IPS-20b (cell line): ENCODE data around the gene CDH5.

Experiments used
- H3K27ac ChIP-seq: one replicate; pipeline ENCODE4 v1.5.1; 2013; ENCODE audit warnings: low read length
- H3K27me3 ChIP-seq: 2 replicates; pipeline ENCODE4 v1.6.1; 2013; ENCODE audit warnings: mild to moderate bottlenecking, low read length, inconsistent platforms; ENCODE audit not compliant: insufficient read depth
- H3K36me3 ChIP-seq: 2 replicates; pipeline ENCODE4 v1.6.1; 2013; ENCODE audit warnings: low read depth, mild to moderate bottlenecking, inconsistent platforms, low read length, moderate library complexity; ENCODE audit not compliant: insufficient read depth
- H3K4me1 ChIP-seq: 2 replicates; pipeline ENCODE4 v1.6.1; 2013; ENCODE audit warnings: mild to moderate bottlenecking, control low read depth, inconsistent platforms, low read length, moderate library complexity; ENCODE audit not compliant: insufficient read depth
- H3K4me3 ChIP-seq: 2 replicates; pipeline ENCODE4 v1.5.1; 2013; ENCODE audit warnings: mild to moderate bottlenecking, low read length, inconsistent platforms
- H3K9ac ChIP-seq: 2 replicates; pipeline ENCODE4 v1.6.1; 2013; ENCODE audit warnings: low read depth, mild to moderate bottlenecking, inconsistent platforms, low read length, moderate library complexity
- H3K9me3 ChIP-seq: 2 replicates; pipeline ENCODE4 v1.6.1; 2013; ENCODE audit warnings: mild to moderate bottlenecking, low read depth, low read length, inconsistent platforms; ENCODE audit not compliant: insufficient read depth

CDH5 gene

GRCh38 chr16:66427036-66427860, 60.8 kb downstream of the CDH5 start, which contains the start of gene BEAN1:
Gene BEAN1 (plus strand): TSS chr16:66427295. CDS start chr16:66437677, 10,382 bp downstream.
- H3K9ac ChIP-seq = no peak within 1 kb of the TSS

DNA sequence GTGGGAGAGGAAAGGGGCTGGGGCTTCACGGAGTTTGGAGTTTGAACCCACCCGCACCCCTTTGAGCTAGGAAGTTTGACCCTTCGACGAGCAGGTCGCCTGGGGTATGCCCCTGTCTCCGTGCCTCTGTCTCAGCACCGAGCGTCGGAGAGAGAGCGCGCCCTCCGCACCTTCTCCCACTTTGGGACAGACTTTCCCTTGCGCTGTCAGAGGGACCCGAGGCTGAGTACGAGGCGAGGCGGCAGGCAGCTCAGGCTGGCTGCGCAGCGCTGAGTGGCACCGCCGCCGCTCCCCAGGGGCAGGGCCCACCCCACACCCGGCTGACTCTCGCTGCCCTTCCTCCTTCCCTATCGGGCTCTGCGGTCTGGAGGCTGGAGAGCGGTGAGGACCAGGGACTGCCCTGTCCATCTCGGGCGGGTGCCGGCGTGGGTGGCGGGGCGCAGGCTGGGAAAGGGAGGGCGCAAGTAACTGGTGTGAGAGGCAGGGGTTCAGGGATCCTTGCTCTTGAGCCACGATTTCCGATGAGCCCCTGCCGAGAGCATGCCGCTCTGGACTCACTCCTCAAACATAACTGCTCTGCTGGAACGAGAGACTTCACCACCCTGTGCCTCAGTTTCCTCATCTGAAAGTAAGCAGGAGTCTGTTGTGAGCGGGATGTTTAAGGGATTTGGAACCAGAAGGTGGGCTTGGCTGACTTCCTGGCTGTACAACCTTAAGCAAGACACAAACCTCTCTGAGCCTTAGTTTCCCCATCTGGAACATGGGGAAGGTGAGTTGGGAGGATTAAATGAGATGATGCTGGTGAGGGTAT, 61.6 kb downstream of the CDH5 start:
- H3K4me3 ChIP-seq = peak overlapping the region; percentile 62

More at GRCh38 chr16:66427036-66427860, 60.8 kb downstream of the CDH5 start, which contains the start of gene BEAN1:
- peaks cover 91% of the 10 kb centered on the region for H3K27me3 ChIP-seq
- no peaks in the 10 kb centered on the region for H3K9me3 ChIP-seq
- H3K4me1 ChIP-seq = peaks cover 4% of the 10 kb centered on the region; the same call in 1 of the 2 replicates
- no peak within 1 kb of the TSS for H3K27ac ChIP-seq
- peak within 1 kb of the TSS; percentile 62 for H3K4me3 ChIP-seq
- no peaks in the 10 kb centered on the region for H3K36me3 ChIP-seq

DNA sequence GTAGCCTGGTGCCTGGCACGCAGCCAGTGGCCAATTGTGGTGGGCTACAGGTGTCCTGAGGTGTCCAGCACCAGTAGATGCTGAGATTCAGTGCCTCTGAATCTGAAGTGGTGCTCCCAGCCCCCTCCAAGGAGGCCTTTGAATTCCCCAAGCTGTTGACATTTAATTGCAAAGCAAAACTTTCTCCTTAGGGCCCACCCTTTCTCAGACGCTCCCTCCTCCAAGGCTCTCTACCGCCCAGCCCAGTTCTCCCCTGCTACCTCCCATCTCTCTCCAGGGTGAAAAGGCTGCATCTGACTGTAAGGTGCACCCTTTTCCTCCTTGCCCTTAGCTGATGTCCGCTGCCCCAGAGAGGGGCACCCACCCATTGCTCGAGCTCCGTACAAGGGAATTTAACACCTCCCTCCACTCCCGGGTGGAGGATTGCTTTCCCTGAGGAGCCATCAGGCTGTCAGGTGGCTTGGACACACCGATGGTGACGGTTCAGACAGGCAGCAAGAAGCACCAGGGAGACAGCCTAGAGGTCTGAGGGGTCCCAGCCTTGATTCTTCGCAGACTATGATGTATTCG, 62.3 kb downstream of the CDH5 start:
- no peak overlapping the region for H3K27ac ChIP-seq
- peaks cover 82% of the 10 kb centered on the region for H3K27me3 ChIP-seq

More for the DNA sequence above, 61.6 kb downstream of the CDH5 start:
- Histone ChIP-seq H3K4me1 (peaks cover 4% of the 10 kb centered on the region; the same call in 1 of the 2 replicates), H3K27ac (no peak overlapping the region), H3K36me3 (no peaks in the 10 kb centered on the region), H3K9me3 (no peaks in the 10 kb centered on the region), H3K27me3 (peaks cover 89% of the 10 kb centered on the region), H3K9ac (no peak overlapping the region)

DNA sequence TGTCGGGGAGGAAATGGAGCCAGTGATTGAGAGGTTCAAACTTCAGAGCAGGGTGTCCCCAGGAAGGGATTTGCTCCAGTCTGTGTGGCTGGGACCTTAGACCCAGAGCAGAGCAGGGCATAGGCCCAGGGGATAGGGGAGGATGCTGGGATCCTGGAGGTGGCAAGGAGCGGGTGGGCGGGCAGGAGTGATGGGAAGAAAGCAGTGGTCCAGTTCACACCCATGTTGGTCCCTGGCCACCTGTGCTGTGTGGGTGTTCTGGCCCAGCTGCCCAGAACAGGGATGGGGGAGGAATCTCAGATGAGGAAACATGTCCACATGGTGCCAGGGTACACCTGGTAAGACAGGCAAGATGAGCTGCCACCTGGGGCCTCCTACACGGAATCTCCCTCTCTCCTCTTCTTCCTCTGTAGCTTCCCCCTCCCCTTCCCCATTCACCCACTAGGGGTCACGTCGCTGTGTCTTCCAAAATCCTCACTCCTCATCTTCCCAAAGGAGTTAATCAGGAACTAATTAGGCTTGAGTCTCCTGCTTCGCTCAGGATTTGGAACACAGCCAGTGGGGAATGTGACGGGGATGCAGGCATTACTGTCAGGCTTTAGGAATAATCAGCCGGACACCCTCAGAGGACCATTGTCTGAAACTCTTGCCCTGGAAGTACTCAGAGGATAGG, 62.9 kb downstream of the CDH5 start:
- H3K27me3 ChIP-seq = peaks cover 77% of the 10 kb centered on the region
- no peaks in the 10 kb centered on the region for H3K36me3 ChIP-seq
- H3K9ac ChIP-seq = no peak overlapping the region
- H3K4me3 ChIP-seq = no peak overlapping the region; the same call in 1 of the 2 replicates
- H3K9me3 ChIP-seq = no peaks in the 10 kb centered on the region
- peaks cover 4% of the 10 kb centered on the region; the same call in 1 of the 2 replicates for H3K4me1 ChIP-seq
- no peak overlapping the region for H3K27ac ChIP-seq

More for the DNA sequence above, 62.3 kb downstream of the CDH5 start:
- no peaks in the 10 kb centered on the region for H3K9me3 ChIP-seq
- no peak overlapping the region for H3K9ac ChIP-seq
- H3K4me1 ChIP-seq = peaks cover 4% of the 10 kb centered on the region; the same call in 1 of the 2 replicates
- H3K4me3 ChIP-seq = peak overlapping the region; percentile 62; the same call in 1 of the 2 replicates
- H3K36me3 ChIP-seq = no peaks in the 10 kb centered on the region

DNA sequence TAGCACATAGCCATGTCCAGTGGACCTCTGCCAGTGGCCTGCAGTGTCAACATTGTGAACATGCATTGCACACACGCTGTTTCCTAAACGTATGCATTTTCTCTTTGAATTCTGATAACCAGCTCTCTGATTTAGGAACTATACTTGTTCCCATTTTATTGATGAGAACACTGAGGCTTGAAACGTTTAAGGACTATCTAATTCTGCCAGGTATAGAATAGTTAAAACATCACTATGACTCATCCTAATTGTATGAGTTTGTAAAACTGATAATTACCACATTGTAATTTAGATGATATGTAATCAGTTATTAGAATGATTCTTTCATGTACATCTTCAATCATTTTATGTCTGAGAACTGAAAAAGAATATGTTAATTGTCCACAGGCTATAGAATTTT, 63.7 kb downstream of the CDH5 start:
- H3K9me3 ChIP-seq = no peaks in the 10 kb centered on the region
- H3K4me1 ChIP-seq = peaks cover 12% of the 10 kb centered on the region; the same call in 1 of the 2 replicates
- no peaks in the 10 kb centered on the region for H3K36me3 ChIP-seq
- no peak overlapping the region for H3K9ac ChIP-seq
- H3K27ac ChIP-seq = no peak overlapping the region
- peaks cover 75% of the 10 kb centered on the region for H3K27me3 ChIP-seq
- H3K4me3 ChIP-seq = no peak overlapping the region

- Histone ChIP-seq H3K4me1 (peaks cover 17% of the 10 kb centered on the region), H3K27me3 (peaks cover 60% of the 10 kb centered on the region), H3K9ac (no peak overlapping the region), H3K9me3 (no peaks in the 10 kb centered on the region), H3K36me3 (no peaks in the 10 kb centered on the region), H3K4me3 (no peak overlapping the region), H3K27ac (no peak overlapping the region)
Measured at GRCh38 chr16:66431760-66432159, 65.3 kb downstream of the CDH5 start.

- Histone ChIP-seq H3K27me3 (peaks cover 58% of the 10 kb centered on the region), H3K9me3 (no peaks in the 10 kb centered on the region), H3K4me3 (no peak overlapping the region), H3K9ac (no peak overlapping the region), H3K4me1 (peaks cover 17% of the 10 kb centered on the region), H3K36me3 (no peaks in the 10 kb centered on the region), H3K27ac (no peak overlapping the region)
Measured at GRCh38 chr16:66432429-66432828, 65.9 kb downstream of the CDH5 start.

- no peak overlapping the region for H3K27ac ChIP-seq
- no peak overlapping the region for H3K4me3 ChIP-seq
- no peaks in the 10 kb centered on the region for H3K36me3 ChIP-seq
- H3K27me3 ChIP-seq = peaks cover 34% of the 10 kb centered on the region
- no peaks in the 10 kb centered on the region for H3K9me3 ChIP-seq
- H3K9ac ChIP-seq = no peak overlapping the region
- peaks cover 13% of the 10 kb centered on the region for H3K4me1 ChIP-seq
Measured at GRCh38 chr16:66434619-66435430, 68.3 kb downstream of the CDH5 start.

DNA sequence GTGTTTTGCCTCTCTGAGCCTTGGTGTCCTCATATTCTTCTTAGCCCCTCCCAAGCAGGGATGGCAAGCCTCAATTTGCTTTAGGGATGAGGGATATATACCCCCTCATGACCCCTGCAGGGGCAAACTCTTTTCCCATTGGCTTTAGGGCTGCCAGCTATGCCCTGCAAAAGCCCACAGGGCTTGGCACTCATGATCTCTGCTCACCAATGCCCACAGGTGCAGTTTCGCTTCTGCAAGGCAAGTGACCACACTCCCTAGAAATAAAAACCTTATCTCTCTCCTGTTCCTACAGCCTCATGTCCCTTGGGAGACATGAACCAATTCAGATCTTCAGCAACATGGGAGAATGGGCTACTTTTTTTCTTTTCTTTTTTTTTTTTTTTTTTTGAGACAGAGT, 69.4 kb downstream of the CDH5 start:
- peaks cover 13% of the 10 kb centered on the region for H3K4me1 ChIP-seq
- H3K27me3 ChIP-seq = peaks cover 24% of the 10 kb centered on the region
- H3K9me3 ChIP-seq = no peaks in the 10 kb centered on the region
- no peak overlapping the region for H3K9ac ChIP-seq
- no peaks in the 10 kb centered on the region for H3K36me3 ChIP-seq
- H3K4me3 ChIP-seq = no peak overlapping the region
- no peak overlapping the region for H3K27ac ChIP-seq

DNA sequence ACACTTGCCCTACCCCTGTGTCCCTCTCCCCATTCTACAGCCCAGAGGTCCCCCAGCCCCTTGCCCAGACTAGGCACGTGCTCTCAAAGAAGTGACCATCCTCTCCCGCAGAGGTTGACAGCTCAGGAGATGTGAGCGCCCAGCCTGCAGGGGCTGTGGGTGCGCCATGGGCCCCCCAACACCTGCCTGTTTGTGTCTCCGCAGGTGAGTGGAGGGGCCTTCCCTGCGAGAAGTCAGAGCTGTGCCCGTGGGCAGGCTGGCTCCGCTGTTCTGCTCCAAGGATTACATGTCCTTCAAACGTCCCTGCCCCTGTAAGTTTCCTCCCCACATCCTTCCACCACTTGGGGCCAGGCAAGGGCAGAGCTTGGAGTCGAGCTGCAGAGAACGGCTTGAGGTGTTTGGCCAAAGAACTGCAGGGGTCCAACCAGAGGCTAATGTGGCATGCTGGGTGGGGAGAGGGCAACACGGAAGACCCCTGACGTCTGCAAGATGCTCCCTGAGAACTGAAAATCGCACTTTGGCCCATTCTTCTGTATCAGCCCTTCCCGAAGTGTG, 71.0 kb downstream of the CDH5 start:
- no peaks in the 10 kb centered on the region for H3K9me3 ChIP-seq
- no peak overlapping the region for H3K4me3 ChIP-seq
- H3K9ac ChIP-seq = no peak overlapping the region
- H3K27ac ChIP-seq = no peak overlapping the region
- peaks cover 11% of the 10 kb centered on the region for H3K27me3 ChIP-seq
- H3K4me1 ChIP-seq = peaks cover 13% of the 10 kb centered on the region
- no peaks in the 10 kb centered on the region for H3K36me3 ChIP-seq
